Brain pericyte (primary cell): ENCODE measurements around the gene NCAN.

Source experiments
- DNase-seq: peaks from one replicate; pipeline ENCODE4 v3.0.0-alpha.2; 2012; ENCODE audit warnings: low read depth, low spot score

The NCAN gene

GRCh38 chr19:19280561-19280960 is 68.8 kb downstream of the NCAN start:
- no peak for DNase-seq

GRCh38 chr19:19285686-19286085 is 73.9 kb downstream of the NCAN start:
- DNase-seq, result no peak

- DNase-seq, result no peak
Observed at GRCh38 chr19:19292607-19293006, 80.8 kb downstream of the NCAN start.

- DNase-seq, result no peak
Observed at GRCh38 chr19:19294914-19295313, 83.2 kb downstream of the NCAN start.

- DNase-seq, result no peak
Observed at GRCh38 chr19:19296953-19297689, 85.4 kb downstream of the NCAN start.

GRCh38 chr19:19297759-19298158 is 86.0 kb downstream of the NCAN start:
- DNase-seq, result no peak

GRCh38 chr19:19300613-19301012 is 88.9 kb downstream of the NCAN start:
- DNase-seq, result no peak
